ENCODE measurements around the gene DYNLT2. TPM values are rescaled to one million over a fixed set of nuclear protein-coding genes. Genes with fewer than 3 reads are reported as not detected.

DYNLT2 gene
- 2.9 TPM for total RNA-seq

- intact Hi-C loops (cut with DNase I) = no loop called here
- peak; percentile 95 for DNase-seq (ENCODE audit: low spot score)
- ATAC-seq = peak; percentile 99
These were observed at the start of gene DYNLT2, which contains the start of gene ERMARD for GRCh38 chr6:169751242-169752073. Gene DYNLT2 (minus strand): TSS chr6:169751572. CDS start chr6:169751458, 114 bp downstream. Gene ERMARD (plus strand): TSS chr6:169751622. CDS start chr6:169751658, 36 bp downstream.

GRCh38 chr6:169800668-169801395 lies 49.5 kb upstream of the DYNLT2 start:
- intact Hi-C loops (cut with DNase I) = no loop called here
- ATAC-seq = peak; percentile 58
- no peak for DNase-seq (ENCODE audit: low spot score)

GRCh38 chr6:169800116-169800667 lies 48.8 kb upstream of the DYNLT2 start:
- ATAC-seq (no peak), DNase-seq (ENCODE audit: low spot score) (no peak)
- intact Hi-C loops (cut with DNase I) = no loop called here

GRCh38 chr6:169799474-169799926 lies 48.1 kb upstream of the DYNLT2 start:
- intact Hi-C loops (cut with DNase I) = loop anchor here (10.0 kb wide), 1 partner anchor 725 kb away; no protein-coding TSS in a partner anchor
- DNase-seq (ENCODE audit: low spot score) = no peak
- no peak for ATAC-seq

- intact Hi-C loops (cut with DNase I) = loop anchor here (10.0 kb wide), 1 partner anchor 726 kb away; no protein-coding TSS in a partner anchor
- ATAC-seq (no peak), DNase-seq (ENCODE audit: low spot score) (no peak)
These were observed 47.5 kb upstream of the DYNLT2 start for GRCh38 chr6:169798764-169799473.

GRCh38 chr6:169795196-169795595 lies 43.8 kb upstream of the DYNLT2 start:
- ATAC-seq (no peak), DNase-seq (ENCODE audit: low spot score) (no peak)
- intact Hi-C loops (cut with DNase I) = loop anchor here (10.0 kb wide), 1 partner anchor 730 kb away; no protein-coding TSS in a partner anchor

- intact Hi-C loops (cut with DNase I) = loop anchor here (10.0 kb wide), 1 partner anchor 730 kb away; no protein-coding TSS in a partner anchor
- ATAC-seq (no peak), DNase-seq (ENCODE audit: low spot score) (no peak)
These were observed 43.1 kb upstream of the DYNLT2 start for GRCh38 chr6:169794317-169795055.

GRCh38 chr6:169793408-169793807 lies 42.0 kb upstream of the DYNLT2 start:
- no peak for DNase-seq (ENCODE audit: low spot score)
- intact Hi-C loops (cut with DNase I) = loop anchor here (10.0 kb wide), 1 partner anchor 731 kb away; no protein-coding TSS in a partner anchor
- no peak for ATAC-seq

GRCh38 chr6:169792306-169793015 lies 41.1 kb upstream of the DYNLT2 start:
- no peak for DNase-seq (ENCODE audit: low spot score)

GRCh38 chr6:169791721-169792131 lies 40.4 kb upstream of the DYNLT2 start:
- ATAC-seq (no peak), DNase-seq (ENCODE audit: low spot score) (no peak)
- intact Hi-C loops (cut with DNase I) = loop anchor here (10.0 kb wide), 1 partner anchor 733 kb away; no protein-coding TSS in a partner anchor

More at GRCh38 chr6:169792306-169793015, 41.1 kb upstream of the DYNLT2 start:
- intact Hi-C loops (cut with DNase I) = loop anchor here (10.0 kb wide), 1 partner anchor 732 kb away; no protein-coding TSS in a partner anchor
- no peak for ATAC-seq

GRCh38 chr6:169789944-169790927 lies 38.9 kb upstream of the DYNLT2 start:
- intact Hi-C loops (cut with DNase I) = loop anchor here (10.0 kb wide), 1 partner anchor 735 kb away; no protein-coding TSS in a partner anchor
- DNase-seq (ENCODE audit: low spot score) (peak; percentile 84), ATAC-seq (peak; percentile 98)

- intact Hi-C loops (cut with DNase I) = no loop called here
- ATAC-seq = no peak
- DNase-seq (ENCODE audit: low spot score) = no peak
These were observed 38.0 kb upstream of the DYNLT2 start for GRCh38 chr6:169789146-169789943.

GRCh38 chr6:169788809-169789145 lies 37.4 kb upstream of the DYNLT2 start:
- intact Hi-C loops (cut with DNase I) = no loop called here
- no peak for DNase-seq (ENCODE audit: low spot score)
- ATAC-seq = no peak

- no peak for DNase-seq (ENCODE audit: low spot score)
- ATAC-seq = no peak
- intact Hi-C loops (cut with DNase I) = no loop called here
These were observed 36.4 kb upstream of the DYNLT2 start for GRCh38 chr6:169787797-169788196.

- DNase-seq (ENCODE audit: low spot score) = no peak
- intact Hi-C loops (cut with DNase I) = no loop called here
- no peak for ATAC-seq
These were observed 35.0 kb upstream of the DYNLT2 start for GRCh38 chr6:169786349-169786748.
